ENCODE results near the gene WIPI1.

DNA sequence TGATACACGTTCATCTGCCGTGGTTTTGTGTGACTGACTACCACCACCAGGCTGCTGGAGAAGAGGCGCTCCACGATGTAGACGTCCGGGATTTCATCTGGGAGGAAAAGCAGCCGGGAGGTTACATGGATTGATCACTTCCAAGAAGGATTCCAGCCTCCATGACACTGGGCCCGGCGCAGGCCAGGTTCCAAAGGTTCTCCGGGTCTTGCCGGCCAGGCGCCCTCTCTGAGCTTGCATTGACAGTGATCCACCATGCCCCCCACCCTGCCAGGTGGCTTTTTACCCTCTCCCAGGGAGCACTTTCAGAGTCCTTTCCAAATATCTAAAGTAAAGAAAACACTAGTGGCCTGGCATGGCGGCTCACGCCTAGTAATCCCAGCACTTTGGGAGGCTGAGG lies 6.5 kb downstream of the WIPI1 start:
- TF ChIP-seq EP300 (IDR thresholded peaks at IDR 0.05): no peak
- TF ChIP-seq, protein P1, sequence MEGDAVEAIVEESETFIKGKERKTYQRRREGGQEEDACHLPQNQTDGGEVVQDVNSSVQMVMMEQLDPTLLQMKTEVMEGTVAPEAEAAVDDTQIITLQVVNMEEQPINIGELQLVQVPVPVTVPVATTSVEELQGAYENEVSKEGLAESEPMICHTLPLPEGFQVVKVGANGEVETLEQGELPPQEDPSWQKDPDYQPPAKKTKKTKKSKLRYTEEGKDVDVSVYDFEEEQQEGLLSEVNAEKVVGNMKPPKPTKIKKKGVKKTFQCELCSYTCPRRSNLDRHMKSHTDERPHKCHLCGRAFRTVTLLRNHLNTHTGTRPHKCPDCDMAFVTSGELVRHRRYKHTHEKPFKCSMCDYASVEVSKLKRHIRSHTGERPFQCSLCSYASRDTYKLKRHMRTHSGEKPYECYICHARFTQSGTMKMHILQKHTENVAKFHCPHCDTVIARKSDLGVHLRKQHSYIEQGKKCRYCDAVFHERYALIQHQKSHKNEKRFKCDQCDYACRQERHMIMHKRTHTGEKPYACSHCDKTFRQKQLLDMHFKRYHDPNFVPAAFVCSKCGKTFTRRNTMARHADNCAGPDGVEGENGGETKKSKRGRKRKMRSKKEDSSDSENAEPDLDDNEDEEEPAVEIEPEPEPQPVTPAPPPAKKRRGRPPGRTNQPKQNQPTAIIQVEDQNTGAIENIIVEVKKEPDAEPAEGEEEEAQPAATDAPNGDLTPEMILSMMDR (IDR thresholded peaks at IDR 0.05): no peak

Data from gastroesophageal sphincter (tissue), 3 donors.